Measurements from ENCODE around the gene NSUN7.
"Not testable (repeated sequence)": the region's sequence is repeated elsewhere in the genome, so short reads cannot be mapped to it uniquely, and the experiment has no call there.

Gene NSUN7

GRCh38 chr4:40737879-40738278 is 11.9 kb upstream of the NSUN7 start:
- DNase-seq, result no peak

DNA sequence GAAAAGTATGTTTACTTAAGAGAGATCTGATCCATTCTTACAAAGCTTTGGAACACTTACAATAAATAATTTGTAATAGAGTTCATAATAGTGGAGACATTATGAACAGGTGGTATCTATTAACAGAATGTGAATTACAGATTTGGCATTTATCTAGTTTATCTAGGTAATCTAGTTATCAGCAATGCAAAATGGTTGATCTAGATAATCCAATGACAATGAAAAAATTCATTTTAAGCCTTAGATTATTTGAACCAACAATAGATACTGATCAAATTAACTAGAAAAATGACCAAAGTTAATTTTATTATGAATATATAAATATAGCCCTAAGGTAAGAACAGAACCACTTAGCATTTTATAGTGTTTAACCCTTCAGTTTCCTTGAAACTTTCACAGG is 10.4 kb upstream of the NSUN7 start:
- DNase-seq, result no peak

- no peak for DNase-seq
Observed at GRCh38 chr4:40744218-40744617, 5.5 kb upstream of the NSUN7 start.

GRCh38 chr4:40745285-40745984 is 4.3 kb upstream of the NSUN7 start:
- DNase-seq, result no peak

GRCh38 chr4:40747207-40747835 is 2.4 kb upstream of the NSUN7 start:
- no peak for DNase-seq

- no peak for DNase-seq
Observed at GRCh38 chr4:40750461-40751258, 905 bp downstream of the NSUN7 start.

GRCh38 chr4:40755616-40756015 is 5.9 kb downstream of the NSUN7 start:
- no peak for DNase-seq

DNA sequence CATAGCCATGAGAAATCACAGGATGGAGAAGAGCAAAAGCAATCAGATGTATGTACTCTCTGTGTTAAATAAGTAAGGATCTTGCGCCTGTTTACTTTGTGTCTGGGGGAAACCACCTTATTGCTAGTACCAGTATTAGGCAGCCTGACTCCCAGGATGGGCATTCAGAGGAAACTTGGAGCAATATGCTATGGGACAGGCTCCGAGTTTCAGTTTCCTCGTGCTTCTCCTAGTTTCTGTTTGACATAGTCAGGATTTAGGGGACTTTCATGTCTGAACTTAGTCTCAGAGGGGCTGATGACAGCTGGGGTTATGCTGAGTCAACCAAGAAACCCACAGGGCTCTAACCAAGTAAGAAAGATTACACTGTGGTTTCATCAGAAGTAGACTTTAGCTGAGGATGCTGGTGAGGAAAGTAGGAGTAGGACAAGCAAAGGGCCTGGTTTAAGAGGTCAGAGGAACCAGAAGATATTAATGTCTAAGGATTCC is 13.5 kb downstream of the NSUN7 start:
- DNase-seq, result peak; percentile 61

GRCh38 chr4:40769266-40769665 is 19.5 kb downstream of the NSUN7 start:
- DNase-seq, result no peak

- DNase-seq, result no peak
Observed at GRCh38 chr4:40778090-40778489, 28.3 kb downstream of the NSUN7 start.

- no peak for DNase-seq
Observed at GRCh38 chr4:40782876-40783275, 33.1 kb downstream of the NSUN7 start.

- no peak for DNase-seq
Observed at GRCh38 chr4:40785727-40786126, 36.0 kb downstream of the NSUN7 start.

GRCh38 chr4:40788331-40788730 is 38.6 kb downstream of the NSUN7 start:
- no peak for DNase-seq

- no peak for DNase-seq
Observed at GRCh38 chr4:40789031-40789430, 39.3 kb downstream of the NSUN7 start.

- DNase-seq, result no peak
Observed at GRCh38 chr4:40789771-40790170, 40.0 kb downstream of the NSUN7 start.

DNA sequence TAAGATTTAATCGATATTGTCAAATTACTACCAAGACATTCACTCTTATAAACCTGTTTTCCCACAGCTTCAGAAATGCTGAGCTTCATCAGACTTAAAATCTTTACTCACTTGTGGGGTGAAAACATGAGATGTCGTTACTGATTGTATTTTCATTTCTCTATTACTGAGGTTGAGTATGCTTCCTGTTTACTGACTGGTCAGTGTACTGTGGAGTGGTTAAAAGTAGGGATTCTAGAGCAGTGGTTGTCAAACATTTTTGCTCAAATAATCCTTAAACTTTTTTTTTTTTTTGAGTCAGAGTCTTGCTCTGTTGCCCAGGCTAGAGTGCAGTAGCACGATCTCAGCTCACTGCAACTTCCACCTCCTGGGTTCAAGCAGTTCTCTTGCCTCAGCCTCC is 50.3 kb downstream of the NSUN7 start:
- DNase-seq, result no peak

- no peak for DNase-seq
Observed at GRCh38 chr4:40804598-40804997, 54.8 kb downstream of the NSUN7 start.

- DNase-seq, result no peak
Observed at GRCh38 chr4:40808926-40809457, 59.2 kb downstream of the NSUN7 start.

DNA sequence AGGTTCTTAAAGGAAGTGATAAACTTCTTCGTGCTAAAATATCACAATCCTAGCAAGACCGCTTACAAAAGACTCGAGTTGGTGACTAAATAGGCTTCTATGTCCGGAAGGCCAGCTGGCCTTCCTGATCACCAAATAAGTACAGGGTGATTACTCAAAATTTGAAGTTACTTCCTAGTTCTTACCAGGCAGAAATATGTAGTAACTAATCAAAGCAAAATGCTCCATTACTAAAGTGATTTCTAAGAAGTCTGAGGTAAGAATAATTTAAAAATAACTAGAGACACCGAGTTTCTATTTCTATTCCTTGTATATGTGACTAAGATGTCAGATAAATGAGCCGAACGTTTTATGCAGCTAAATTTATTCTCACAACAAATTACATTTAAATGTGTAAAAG is 62.2 kb downstream of the NSUN7 start:
- no peak for DNase-seq

DNA sequence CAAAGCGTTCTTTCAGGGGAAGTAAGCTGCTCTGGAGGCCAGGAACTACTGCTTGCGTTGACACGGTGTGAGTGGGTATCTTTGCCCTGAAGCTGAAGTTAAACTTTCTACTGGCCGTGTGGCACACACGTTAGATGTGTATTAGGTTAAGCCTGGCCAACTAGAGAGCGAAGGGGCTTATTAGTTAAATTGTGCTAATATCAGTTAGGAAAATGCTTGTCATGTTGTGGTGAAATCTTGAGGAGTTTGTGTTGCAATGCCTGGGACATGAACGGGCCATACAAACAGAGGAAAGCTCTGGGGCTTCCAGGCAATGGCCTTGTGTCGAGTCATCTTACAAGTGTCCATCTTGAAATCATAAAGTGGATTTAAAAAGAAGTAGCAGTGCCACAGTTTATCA is 62.6 kb downstream of the NSUN7 start:
- DNase-seq, result no peak

DNA sequence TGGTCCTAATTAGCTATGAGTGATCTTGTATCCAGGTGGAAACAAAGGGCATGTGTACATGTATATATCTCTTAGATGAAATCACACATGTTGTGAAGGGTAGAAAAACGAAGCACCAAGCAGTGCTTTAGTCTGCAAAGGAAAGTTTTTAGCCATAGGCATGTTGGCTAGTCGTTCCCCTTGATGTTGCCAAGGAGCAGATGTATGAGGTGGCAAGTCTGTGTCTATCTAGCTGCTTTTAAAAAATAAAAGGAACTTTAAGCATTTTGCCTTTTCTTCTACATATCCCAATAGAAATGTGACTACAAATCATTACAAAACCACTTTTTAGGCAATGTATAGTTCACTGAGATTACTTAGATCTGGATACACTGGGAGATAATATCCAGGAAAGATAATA is 63.1 kb downstream of the NSUN7 start:
- no peak for DNase-seq

- DNase-seq, result not testable (repeated sequence)
Observed at GRCh38 chr4:40817157-40817556, 67.4 kb downstream of the NSUN7 start.

GRCh38 chr4:40820101-40820500 is 70.3 kb downstream of the NSUN7 start:
- no peak for DNase-seq

Data from stimulated activated CD4-positive, alpha-beta T cell treated with anti-CD3 and anti-CD28 coated beads, Interleukin-15, amount 100 ng/mL, for 24 hours (primary cell).